Activated naive CD8-positive, alpha-beta T cell treated with anti-CD3 and anti-CD28 coated beads, Interleukin-2, amount 10 ng/mL, durations not matched to agents 7 days and 5 days (primary cell): ENCODE results near the gene FGR. TPM values are rescaled to one million over a fixed set of nuclear protein-coding genes. Genes with fewer than 3 reads are reported as not detected.

Experiments
- ATAC-seq: fragments of 150-1000 bp; cut with Tn5 transposase; one replicate; pipeline ENCODE4 v1.10.0; 2021; ENCODE audit warnings: low read depth, moderate library complexity
- POLR2A ChIA-PET: fragments of 350-600 bp; sonication (Branson Sonifier 250); formaldehyde crosslinking; loops from one replicate; lab custom pipeline; 2021; ENCODE audit warnings: antibody characterized with exemption; lab: Charles Lee
- DNase-seq: peaks from one replicate; pipeline ENCODE4 v3.0.0; 2021
- H3K27ac Mint-ChIP-seq: one replicate; pipeline ENCODE4 v1.8.0; 2022; ENCODE audit warnings: mild to moderate bottlenecking, mixed read lengths
- H3K27me3 Mint-ChIP-seq: one replicate; pipeline ENCODE4 v1.8.0; 2022; ENCODE audit warnings: mild to moderate bottlenecking, moderate library complexity, mixed read lengths
- H3K36me3 Mint-ChIP-seq: one replicate; pipeline ENCODE4 v1.8.0; 2021; ENCODE audit warnings: mild to moderate bottlenecking, mixed read lengths
- H3K4me1 Mint-ChIP-seq: one replicate; pipeline ENCODE4 v1.8.0; 2021; ENCODE audit warnings: mixed read lengths
- H3K4me3 Mint-ChIP-seq: one replicate; pipeline ENCODE4 v1.8.0; 2022; ENCODE audit warnings: mild to moderate bottlenecking, moderate library complexity, mixed read lengths
- H3K9me3 Mint-ChIP-seq: one replicate; pipeline ENCODE4 v1.8.0; 2021; ENCODE audit warnings: mixed read lengths
- total RNA-seq, 2 experiments: library from RNA; stranded (reverse); gene quantifications; one replicate each; pipeline ENCODE4 v1.2.3, GENCODE V29; 2021

The FGR gene
- total RNA-seq, 2 experiments from 2014 or later = 4.7 to 6.0 TPM

GRCh38 chr1:27572019-27572678, 62.8 kb downstream of the FGR start:
- ATAC-seq = no peak
- POLR2A ChIA-PET = no interaction called here
- no peak overlapping the region for H3K27ac Mint-ChIP-seq
- no peak overlapping the region for H3K4me3 Mint-ChIP-seq
- no peak for DNase-seq
- no peaks in the 10 kb centered on the region for H3K9me3 Mint-ChIP-seq
- peaks cover 17% of the 10 kb centered on the region for H3K4me1 Mint-ChIP-seq
- H3K36me3 Mint-ChIP-seq = peaks cover 3% of the 10 kb centered on the region
- peaks cover 10% of the 10 kb centered on the region for H3K27me3 Mint-ChIP-seq

GRCh38 chr1:27571439-27572018, 63.5 kb downstream of the FGR start:
- H3K9me3 Mint-ChIP-seq = no peaks in the 10 kb centered on the region

GRCh38 chr1:27570784-27571183, 64.2 kb downstream of the FGR start:
- DNase-seq = no peak
- POLR2A ChIA-PET = no interaction called here
- ATAC-seq = no peak
- Mint-ChIP-seq H3K9me3 (no peaks in the 10 kb centered on the region), H3K27me3 (peaks cover 3% of the 10 kb centered on the region), H3K4me3 (no peak overlapping the region), H3K36me3 (peaks cover 3% of the 10 kb centered on the region), H3K4me1 (peaks cover 20% of the 10 kb centered on the region), H3K27ac (no peak overlapping the region)

More at GRCh38 chr1:27571439-27572018, 63.5 kb downstream of the FGR start:
- Mint-ChIP-seq H3K4me1 (peaks cover 17% of the 10 kb centered on the region), H3K4me3 (no peak overlapping the region), H3K27ac (no peak overlapping the region), H3K27me3 (peaks cover 4% of the 10 kb centered on the region), H3K36me3 (peaks cover 3% of the 10 kb centered on the region)
- DNase-seq (no peak), ATAC-seq (no peak)
- POLR2A ChIA-PET = no interaction called here

GRCh38 chr1:27570356-27570755, 64.6 kb downstream of the FGR start:
- H3K4me1 Mint-ChIP-seq = peaks cover 20% of the 10 kb centered on the region
- POLR2A ChIA-PET = no interaction called here
- DNase-seq (no peak), ATAC-seq (no peak)
- H3K27ac Mint-ChIP-seq = no peak overlapping the region
- peaks cover 3% of the 10 kb centered on the region for H3K27me3 Mint-ChIP-seq
- H3K4me3 Mint-ChIP-seq = no peak overlapping the region
- H3K9me3 Mint-ChIP-seq = no peaks in the 10 kb centered on the region
- H3K36me3 Mint-ChIP-seq = peaks cover 3% of the 10 kb centered on the region

- no peaks in the 10 kb centered on the region for H3K9me3 Mint-ChIP-seq
- peak overlapping the region; percentile 69 for H3K4me3 Mint-ChIP-seq
- peaks cover 20% of the 10 kb centered on the region for H3K4me1 Mint-ChIP-seq
- ATAC-seq (no peak), DNase-seq (no peak)
- peaks cover 3% of the 10 kb centered on the region for H3K36me3 Mint-ChIP-seq
- H3K27ac Mint-ChIP-seq = no peak overlapping the region
- POLR2A ChIA-PET = no interaction called here
- peaks cover 3% of the 10 kb centered on the region for H3K27me3 Mint-ChIP-seq
These were observed 65.3 kb downstream of the FGR start for GRCh38 chr1:27569506-27570291.

GRCh38 chr1:27569088-27569460, 65.9 kb downstream of the FGR start:
- Mint-ChIP-seq H3K27ac (peak overlapping the region; percentile 56), H3K27me3 (no peaks in the 10 kb centered on the region), H3K9me3 (no peaks in the 10 kb centered on the region), H3K4me3 (peak overlapping the region; percentile 69), H3K36me3 (no peaks in the 10 kb centered on the region), H3K4me1 (peaks cover 16% of the 10 kb centered on the region)
- no peak for ATAC-seq
- POLR2A ChIA-PET = interaction anchor here (1.0 to 1.5 kb wide), 2 partner anchors 36 to 49 kb away, joined by 3 to 5 read pairs; no protein-coding TSS in a partner anchor
- DNase-seq = no peak

- Mint-ChIP-seq H3K27ac (no peak overlapping the region), H3K27me3 (no peaks in the 10 kb centered on the region), H3K4me1 (peaks cover 21% of the 10 kb centered on the region), H3K4me3 (peak overlapping the region; percentile 70), H3K36me3 (no peaks in the 10 kb centered on the region), H3K9me3 (no peaks in the 10 kb centered on the region)
- POLR2A ChIA-PET = interaction anchor here (1.0 to 1.7 kb wide), 4 partner anchors 12 to 78 kb away, joined by 3 to 5 read pairs (median 4); partner anchors contain the start of gene WASF2
- DNase-seq (peak; percentile 97), ATAC-seq (peak; percentile 92)
These were observed 66.5 kb downstream of the FGR start for GRCh38 chr1:27568300-27569087.

GRCh38 chr1:27567971-27568299, 67.0 kb downstream of the FGR start:
- POLR2A ChIA-PET = interaction anchor here (1.0 to 1.7 kb wide), 4 partner anchors 11 to 95 kb away, joined by 3 to 5 read pairs (median 4); partner anchors contain the start of gene WASF2
- ATAC-seq (no peak), DNase-seq (no peak)
- Mint-ChIP-seq H3K4me3 (peak overlapping the region; percentile 70), H3K27ac (no peak overlapping the region), H3K27me3 (no peaks in the 10 kb centered on the region), H3K4me1 (peaks cover 22% of the 10 kb centered on the region), H3K9me3 (no peaks in the 10 kb centered on the region), H3K36me3 (no peaks in the 10 kb centered on the region)

GRCh38 chr1:27567146-27567526, 67.8 kb downstream of the FGR start:
- H3K27ac Mint-ChIP-seq = no peak overlapping the region
- DNase-seq = no peak
- H3K4me1 Mint-ChIP-seq = peaks cover 19% of the 10 kb centered on the region
- no peak for ATAC-seq
- H3K9me3 Mint-ChIP-seq = no peaks in the 10 kb centered on the region
- no peaks in the 10 kb centered on the region for H3K36me3 Mint-ChIP-seq
- no peaks in the 10 kb centered on the region for H3K27me3 Mint-ChIP-seq
- H3K4me3 Mint-ChIP-seq = no peak overlapping the region
- POLR2A ChIA-PET = interaction anchor here (1.1 to 1.7 kb wide), 2 partner anchors 10 to 96 kb away, joined by 3 to 5 read pairs; no protein-coding TSS in a partner anchor

GRCh38 chr1:27566462-27567145, 68.4 kb downstream of the FGR start:
- POLR2A ChIA-PET = interaction anchor here (1.1 kb wide), 1 partner anchor 96 kb away, joined by 3 read pairs; no protein-coding TSS in a partner anchor
- no peak for ATAC-seq
- no peak for DNase-seq
- Mint-ChIP-seq H3K36me3 (no peaks in the 10 kb centered on the region), H3K27ac (no peak overlapping the region), H3K9me3 (no peaks in the 10 kb centered on the region), H3K4me3 (no peak overlapping the region), H3K27me3 (no peaks in the 10 kb centered on the region), H3K4me1 (peaks cover 21% of the 10 kb centered on the region)

GRCh38 chr1:27564710-27565649, 70.0 kb downstream of the FGR start:
- no peaks in the 10 kb centered on the region for H3K36me3 Mint-ChIP-seq
- ATAC-seq = no peak
- H3K4me3 Mint-ChIP-seq = no peak overlapping the region
- no peaks in the 10 kb centered on the region for H3K27me3 Mint-ChIP-seq
- no peaks in the 10 kb centered on the region for H3K9me3 Mint-ChIP-seq
- peaks cover 23% of the 10 kb centered on the region for H3K4me1 Mint-ChIP-seq
- no peak overlapping the region for H3K27ac Mint-ChIP-seq
- no peak for DNase-seq
- POLR2A ChIA-PET = interaction anchor here (0.9 kb wide), 1 partner anchor 32 kb away, joined by 3 read pairs; no protein-coding TSS in a partner anchor
